NCI-H524 treated with DMSO at 0.1 percent for 48 hours (cell line): ENCODE data around the gene CSNK2B.

Source experiments
- DNase-seq: peaks from one replicate; lab custom pipeline; 2025; lab: John Stamatoyannopoulos, UW

Gene CSNK2B

DNA sequence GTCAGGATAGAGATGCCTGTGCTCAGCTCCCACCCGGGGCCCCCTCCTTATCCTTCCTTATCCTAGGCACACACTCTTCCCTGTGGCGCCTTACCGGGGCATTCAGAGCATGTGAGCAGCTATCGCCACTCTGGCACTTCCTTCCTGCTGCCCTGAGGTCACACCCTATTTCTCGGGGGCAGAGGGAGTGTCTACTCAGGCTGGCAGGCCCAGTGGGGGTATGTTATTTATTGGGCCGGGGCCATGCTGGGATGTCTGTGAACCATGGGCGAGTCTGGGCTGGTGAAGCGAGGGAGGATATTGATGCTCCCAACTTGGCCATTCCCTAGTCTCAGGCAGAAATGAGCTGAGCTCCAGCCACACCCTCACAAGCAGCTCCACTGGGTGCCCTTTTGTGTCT, 45.4 kb downstream of the CSNK2B start:
- no peak for DNase-seq

DNA sequence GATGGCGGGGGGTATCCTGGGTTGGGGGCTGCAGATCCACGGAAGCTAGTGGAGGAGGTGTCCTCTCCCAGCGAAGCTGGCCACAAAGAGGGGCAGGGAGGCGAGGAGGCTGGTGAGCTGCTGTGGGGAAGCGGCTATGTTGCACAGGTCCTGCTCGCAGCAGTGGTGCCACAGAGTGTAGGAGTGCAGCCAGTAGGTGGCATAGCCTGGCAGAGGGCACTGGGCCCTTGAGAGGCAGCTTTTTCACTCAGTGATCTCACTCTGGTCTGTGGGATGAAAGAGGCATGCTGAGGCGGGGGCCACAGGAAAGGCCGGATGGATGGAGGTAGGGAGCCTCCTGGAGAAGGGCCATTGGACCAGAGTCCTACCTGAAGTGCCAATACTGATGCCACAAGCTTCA, 46.4 kb downstream of the CSNK2B start:
- DNase-seq = no peak

DNA sequence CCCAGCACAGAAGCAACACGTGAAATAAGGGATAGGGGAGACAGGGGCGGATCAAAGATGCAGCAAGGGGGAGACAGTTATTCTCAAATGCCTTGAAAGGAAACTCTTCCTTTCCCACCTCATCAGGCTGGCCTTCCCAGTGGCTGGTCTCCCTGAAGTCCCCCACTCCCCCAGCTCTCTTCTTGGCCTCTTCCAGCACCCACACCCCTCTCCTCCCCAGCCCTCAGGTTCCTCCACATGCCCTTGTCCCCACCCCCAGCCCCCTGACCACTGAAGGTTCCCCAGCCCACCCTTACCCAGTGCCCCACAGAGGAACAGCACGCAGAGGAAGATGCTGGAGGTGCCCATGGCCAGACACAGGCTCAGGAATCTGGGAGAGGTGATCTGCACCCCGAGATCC, 47.6 kb downstream of the CSNK2B start:
- DNase-seq = no peak

DNA sequence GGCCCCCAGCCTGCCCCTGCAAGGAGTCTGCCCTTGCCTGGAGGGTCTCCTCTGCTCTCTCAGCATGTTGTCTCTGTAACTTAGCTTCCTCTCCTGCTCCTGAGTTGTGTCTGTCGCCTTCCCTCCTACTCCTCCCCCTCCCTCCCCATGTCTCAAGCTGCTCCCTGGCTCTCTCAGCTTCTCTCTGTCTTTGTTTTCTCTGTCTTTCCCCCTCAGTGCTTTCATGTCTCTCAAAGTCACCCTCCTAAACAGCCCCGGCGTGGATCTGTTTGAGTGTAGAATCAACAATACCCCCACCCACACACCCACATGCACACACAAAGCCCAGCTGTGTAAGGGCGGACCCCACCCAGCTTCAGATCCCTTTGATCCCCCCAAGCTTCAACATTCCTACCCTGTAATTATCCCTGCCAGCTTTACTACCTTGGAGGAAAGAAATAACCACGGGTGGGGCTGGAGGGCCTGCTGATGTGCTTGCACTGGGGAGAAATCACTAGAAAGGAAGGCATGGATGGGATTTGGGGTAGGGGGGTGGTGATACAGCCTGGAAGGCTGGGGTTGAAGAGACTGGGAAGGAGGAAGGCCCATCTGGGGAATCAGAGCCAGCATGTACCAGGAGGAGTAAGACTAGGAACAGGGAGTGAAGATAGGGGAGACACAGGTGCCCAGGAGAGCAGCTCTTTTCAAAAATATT, 48.3 kb downstream of the CSNK2B start:
- no peak for DNase-seq

DNA sequence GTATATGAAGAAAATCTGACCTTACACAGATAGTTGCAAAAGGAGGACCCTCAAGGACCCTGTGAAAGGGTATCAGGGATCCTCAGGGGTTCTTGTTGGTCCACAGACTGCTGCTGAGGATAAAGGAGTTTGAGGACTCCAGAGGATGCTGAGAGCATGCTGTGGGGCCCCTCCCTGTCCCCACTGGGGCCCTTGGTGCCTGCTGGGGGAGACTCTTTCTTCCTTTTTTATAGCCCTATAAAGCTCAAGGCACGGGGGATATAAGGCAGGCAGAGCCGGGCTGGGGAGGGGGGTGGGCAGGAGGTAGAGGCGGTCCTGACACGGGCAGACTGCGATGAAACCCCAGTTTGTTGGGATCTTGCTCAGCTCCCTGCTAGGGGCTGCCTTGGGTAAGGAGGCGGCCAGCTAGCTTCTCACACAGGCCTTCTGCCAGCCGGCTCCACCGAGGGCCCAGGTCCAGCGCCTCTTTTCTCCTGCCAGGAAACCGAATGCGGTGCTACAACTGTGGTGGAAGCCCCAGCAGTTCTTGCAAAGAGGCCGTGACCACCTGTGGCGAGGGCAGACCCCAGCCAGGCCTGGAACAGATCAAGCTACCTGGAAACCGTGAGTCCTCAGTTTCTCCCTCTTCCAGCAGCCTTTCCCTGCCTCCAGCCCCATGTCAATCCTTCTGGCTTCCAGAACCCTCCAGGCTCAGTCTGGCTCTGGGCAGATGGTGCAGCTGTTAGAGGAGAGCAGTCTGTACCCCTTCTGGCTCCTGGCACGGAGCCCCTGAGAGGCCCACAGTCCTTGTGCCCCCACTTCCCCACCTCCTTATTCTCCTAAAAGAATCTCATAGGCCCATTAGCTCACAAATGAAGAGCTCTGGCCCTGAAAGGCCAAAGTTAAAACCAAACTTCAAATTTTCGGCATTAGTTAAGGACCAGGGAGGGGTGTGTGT, 49.4 kb downstream of the CSNK2B start, which contains the start of gene LY6G6D:
TSS of gene LY6G6D (plus strand) at position 327 of the 937 bp plus-strand sequence. CDS start at position 335, 8 bp downstream.
- no peak for DNase-seq

DNA sequence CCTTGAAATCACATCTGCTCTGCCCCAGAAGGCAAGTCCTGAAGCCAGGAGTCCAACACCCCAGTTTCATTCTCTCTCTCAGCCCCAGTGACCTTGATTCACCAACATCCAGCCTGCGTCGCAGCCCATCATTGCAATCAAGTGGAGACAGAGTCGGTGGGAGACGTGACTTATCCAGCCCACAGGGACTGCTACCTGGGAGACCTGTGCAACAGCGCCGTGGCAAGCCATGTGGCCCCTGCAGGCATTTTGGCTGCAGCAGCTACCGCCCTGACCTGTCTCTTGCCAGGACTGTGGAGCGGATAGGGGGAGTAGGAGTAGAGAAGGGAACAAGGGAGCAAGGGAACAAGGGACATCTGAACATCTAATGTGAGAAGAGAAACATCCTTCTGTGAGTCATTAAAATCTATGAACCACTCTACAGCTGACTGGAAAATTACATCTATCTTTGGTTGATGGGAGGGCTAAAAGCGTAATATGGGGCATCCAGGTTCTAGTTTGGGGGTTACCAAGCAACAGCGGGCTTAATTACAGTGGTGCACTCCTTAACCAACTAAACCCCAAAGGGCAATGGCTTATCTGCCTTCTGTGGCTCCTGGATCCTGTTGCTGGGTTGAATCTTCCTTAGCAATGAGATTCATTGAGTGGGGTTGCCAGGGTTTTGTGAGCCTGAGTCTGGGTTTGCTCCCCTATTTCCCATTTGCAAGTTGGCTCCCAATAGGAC, 51.8 kb downstream of the CSNK2B start:
- no peak for DNase-seq

DNA sequence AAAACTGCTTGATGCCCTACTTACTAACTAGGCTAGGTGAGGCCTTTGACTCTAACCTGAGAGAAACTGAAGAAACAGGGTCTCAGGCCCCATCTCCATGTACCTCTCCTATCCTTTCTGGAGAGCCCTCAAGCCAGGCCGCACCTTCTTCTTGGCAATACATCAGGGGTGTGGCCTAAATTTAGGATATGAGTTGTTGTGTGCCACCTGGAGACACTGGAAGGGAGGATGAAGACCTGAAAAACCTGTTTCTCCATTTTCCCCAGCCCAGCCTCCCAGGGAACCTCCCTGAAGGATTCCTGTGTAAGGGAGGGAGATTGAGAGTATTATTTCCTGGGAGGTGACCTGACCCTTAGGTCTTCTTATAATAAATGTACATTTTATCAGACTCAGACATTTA, 52.4 kb downstream of the CSNK2B start:
- no peak for DNase-seq

DNA sequence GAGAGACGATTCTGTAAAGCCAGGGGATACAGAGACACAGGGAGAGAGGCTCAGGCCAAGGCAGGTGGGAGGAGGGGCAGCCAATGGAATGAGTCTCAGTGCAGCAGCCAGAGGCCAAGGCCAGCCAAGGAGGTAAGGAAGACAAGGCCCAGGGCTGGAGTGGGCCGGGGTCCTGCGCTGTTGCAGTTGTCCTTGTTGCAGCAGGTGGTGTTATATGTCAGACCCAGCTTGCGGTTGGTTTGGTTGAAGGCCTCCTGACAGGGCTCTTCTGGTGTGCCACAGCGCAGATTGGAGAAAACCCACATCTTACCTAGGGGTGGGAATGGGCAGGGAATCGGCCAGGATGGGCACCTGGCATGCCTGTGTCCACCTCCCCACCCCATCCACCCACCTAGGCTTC, 53.1 kb downstream of the CSNK2B start:
- DNase-seq = no peak
